HG03521 (cell line): ENCODE measurements around the gene SEPTIN11.

Experiments used
- ATAC-seq: cut with Tn5 transposase; IDR thresholded peaks from one replicate; pipeline ENCODE4 v1.9.1; 2021; ENCODE audit warnings: mild to moderate bottlenecking, moderate library complexity; ENCODE audit not compliant: unreplicated experiment

Gene SEPTIN11

DNA sequence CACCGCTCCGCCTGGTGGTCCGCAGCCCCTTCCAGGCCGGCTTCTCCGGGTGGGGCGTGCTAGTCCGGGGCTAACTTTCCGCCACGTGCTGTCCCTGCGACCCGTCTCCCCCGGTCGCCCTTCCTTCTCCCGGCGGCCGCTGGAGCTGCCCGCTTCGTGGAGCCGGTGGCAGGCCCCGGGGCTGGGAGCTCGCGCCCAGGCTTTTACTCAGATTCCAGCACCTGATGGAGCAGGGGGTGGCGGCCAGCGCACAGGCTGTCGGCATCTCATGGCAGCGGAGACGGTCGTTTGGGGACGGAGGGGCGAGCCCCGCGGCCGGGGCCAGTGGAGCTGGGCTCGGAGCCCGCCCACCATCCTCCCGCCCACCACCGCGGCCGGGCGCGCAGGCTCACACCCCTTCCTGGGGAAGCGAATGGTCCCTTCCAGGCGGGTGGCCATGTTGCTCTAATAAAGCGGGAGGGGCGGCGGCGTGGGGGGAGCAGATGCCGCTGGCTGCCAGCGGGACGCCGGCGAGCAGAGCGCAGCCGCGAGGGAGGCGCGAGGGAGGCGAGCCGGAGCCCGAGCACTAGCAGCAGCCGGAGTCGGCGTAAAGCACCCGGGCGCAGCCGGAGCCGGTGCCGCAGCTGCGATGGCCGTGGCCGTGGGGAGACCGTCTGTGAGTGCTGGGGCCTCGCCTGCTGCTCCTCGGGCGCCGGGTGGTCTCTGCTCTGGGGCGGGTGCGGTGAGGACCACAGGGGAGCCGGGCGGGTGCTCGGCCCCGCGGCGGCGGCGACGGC is at the start of gene SEPTIN11:
Gene SEPTIN11, plus strand, starts transcription at position 477 of the 776 bp plus-strand sequence. Its CDS starts 152 bp downstream, at position 629.
- ATAC-seq, result peak; percentile 66

DNA sequence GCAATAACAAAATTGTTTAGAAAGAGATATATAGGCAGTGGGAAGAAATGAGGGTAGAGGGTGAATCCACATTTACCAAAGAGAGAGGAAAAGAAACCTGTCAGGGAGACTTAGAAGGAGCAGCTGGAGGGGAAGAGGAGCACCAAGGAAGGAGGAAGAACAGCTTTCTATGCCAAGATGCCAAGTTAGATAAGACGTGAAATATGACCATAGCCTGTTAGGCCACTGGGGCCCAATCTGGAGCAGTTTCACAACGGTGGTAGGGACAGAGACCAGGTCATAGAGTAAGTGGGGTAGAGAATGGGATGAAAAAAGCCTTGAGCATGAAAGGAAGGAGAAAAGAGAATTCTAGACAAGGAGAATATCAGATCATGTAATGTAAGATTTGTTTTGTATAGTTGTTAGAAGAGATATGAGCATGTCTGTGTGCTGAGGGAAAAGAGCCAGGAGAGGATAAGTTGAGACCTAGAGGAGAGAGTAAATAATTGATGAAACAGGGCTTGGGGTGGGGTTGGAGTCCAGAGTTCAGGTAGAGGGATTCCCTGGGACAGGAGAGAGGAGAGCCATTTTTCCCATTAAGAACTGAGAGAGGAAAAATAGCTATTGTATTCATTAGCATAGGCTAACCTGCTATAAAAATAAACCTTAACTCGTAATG is 47.2 kb upstream of the SEPTIN11 start:
- ATAC-seq, result no peak

DNA sequence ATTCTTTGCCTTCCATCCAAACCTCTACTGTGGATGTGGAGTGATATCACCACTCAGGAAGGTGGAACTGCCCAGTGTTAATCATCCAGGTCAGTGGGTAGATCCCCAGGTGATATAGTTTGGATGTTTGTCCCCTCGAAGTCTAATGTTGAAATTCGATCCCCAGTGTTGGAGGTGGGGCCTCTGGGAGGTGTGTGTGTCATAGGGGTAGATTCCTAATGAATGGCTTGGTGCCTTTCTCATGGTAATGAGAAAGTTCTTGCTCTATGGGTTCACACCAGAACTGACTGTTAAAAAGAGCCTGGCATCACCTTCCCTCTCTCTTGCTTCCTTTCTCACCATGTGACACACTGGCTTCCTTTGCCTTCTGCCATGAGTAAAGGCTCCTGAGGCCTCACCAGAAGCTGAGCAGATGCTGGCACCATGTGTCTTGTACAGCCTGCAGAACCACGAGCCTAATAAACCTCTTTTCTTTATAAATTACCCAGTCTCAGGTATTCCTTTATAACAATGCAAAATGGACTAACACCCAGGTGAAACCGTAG is 44.8 kb upstream of the SEPTIN11 start:
- no peak for ATAC-seq

- ATAC-seq, result no peak
These were observed 44.0 kb upstream of the SEPTIN11 start for GRCh38 chr4:76905521-76905920.

- no peak for ATAC-seq
These were observed 39.8 kb upstream of the SEPTIN11 start for GRCh38 chr4:76909711-76910110.

- no peak for ATAC-seq
These were observed 28.8 kb upstream of the SEPTIN11 start for GRCh38 chr4:76920715-76921114.

GRCh38 chr4:76923619-76924357 is 25.8 kb upstream of the SEPTIN11 start:
- no peak for ATAC-seq

DNA sequence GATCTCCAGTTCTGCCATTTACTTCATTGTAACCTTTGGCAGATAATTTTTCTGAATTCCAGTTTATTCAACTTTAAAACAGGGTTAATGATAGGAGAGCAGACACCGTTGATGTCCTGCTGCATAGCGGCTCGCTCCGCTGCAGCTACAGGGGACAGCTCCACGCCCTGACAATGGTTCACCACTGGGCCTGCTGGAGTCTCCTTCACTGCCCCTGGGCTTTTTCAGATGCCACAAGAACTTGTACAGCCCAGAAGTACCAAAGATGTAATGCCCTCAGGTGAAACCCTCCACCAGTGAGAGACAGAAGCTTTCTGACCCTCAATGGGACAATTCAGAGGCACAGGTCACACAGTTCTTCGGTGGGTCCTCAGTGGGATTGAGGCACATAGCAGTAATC is 22.7 kb upstream of the SEPTIN11 start:
- no peak for ATAC-seq

DNA sequence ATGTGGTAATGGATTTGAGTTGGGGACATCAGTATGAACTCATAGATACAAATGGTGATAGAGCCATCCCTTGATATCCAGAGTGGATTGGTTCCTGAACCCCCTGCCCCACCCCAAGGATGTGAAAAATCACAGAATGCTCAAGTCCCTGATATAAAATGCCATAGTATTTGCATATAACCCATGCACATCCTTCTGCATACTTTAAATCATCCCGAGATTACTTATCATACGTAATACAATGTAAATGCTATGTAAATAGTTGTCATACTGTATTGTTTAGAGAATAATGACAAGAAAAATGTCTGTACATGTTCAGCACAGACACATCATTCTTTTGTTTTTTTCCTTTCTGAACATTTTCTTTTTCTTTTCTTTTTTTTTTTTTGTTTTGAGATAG is 18.9 kb upstream of the SEPTIN11 start:
- no peak for ATAC-seq

- ATAC-seq, result no peak
These were observed 18.5 kb upstream of the SEPTIN11 start for GRCh38 chr4:76931087-76931486.

DNA sequence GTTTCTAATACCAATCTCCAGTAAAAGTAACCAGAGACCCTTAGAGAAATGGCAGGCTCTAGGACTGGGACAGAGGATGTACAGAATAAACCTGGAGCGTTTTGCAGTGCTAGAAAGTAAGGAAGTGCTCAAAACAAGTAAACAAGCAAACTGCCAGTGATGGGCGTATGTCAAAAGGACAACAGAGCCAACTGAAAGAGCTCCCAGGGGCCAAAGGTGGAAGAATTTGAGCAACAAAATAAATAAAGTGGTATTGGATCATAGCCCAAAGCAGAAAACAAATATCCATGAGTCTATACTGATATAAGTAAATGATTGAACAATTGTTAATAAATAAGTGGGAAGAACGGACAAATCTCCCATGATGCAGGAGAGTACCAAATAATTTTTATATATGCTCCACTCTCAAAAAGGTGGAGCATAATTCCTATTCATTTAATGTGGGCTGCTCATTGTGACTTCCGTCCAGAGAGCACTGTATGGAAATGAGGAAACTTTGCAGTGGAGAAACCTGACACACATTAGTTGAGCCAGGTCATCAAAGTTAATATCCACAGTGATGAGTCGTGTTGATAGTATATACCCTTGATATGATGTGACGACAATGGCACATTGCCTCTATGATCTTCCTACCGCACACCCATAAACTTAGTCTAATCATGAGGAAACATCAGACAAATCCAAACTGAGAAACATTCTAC is 17.8 kb upstream of the SEPTIN11 start:
- no peak for ATAC-seq

- no peak for ATAC-seq
These were observed 10.4 kb upstream of the SEPTIN11 start for GRCh38 chr4:76939184-76939583.

DNA sequence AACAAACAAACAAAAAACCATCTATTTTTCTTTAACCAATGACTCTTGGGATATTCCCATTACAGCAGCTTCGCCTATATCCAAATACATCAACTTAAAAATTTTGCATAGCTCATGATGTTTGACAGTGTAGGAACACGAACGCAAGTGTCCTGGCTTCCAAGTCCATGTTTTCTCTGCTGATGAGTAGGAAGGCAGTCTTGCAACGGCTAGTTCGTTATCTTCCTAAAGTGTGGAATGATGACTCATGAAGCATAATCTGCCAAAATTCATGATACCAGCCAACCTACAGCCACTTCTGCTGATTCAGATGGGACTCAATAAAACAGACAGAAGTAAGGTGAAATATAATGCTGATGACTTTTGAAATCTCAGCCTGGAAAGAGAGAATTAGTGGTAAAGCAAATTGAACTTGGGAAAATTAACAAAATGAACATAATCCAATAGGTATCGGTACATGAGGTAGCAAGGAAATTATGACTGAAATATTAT is 6.4 kb upstream of the SEPTIN11 start:
- ATAC-seq, result no peak

- no peak for ATAC-seq
These were observed 5.8 kb upstream of the SEPTIN11 start for GRCh38 chr4:76943790-76944189.

- no peak for ATAC-seq
These were observed 2.2 kb upstream of the SEPTIN11 start for GRCh38 chr4:76947369-76947768.

GRCh38 chr4:76948443-76949275 is 893 bp upstream of the SEPTIN11 start:
- ATAC-seq, result peak; percentile 47

- ATAC-seq, result peak; percentile 18
These were observed 752 bp downstream of the SEPTIN11 start for GRCh38 chr4:76950052-76950955.

DNA sequence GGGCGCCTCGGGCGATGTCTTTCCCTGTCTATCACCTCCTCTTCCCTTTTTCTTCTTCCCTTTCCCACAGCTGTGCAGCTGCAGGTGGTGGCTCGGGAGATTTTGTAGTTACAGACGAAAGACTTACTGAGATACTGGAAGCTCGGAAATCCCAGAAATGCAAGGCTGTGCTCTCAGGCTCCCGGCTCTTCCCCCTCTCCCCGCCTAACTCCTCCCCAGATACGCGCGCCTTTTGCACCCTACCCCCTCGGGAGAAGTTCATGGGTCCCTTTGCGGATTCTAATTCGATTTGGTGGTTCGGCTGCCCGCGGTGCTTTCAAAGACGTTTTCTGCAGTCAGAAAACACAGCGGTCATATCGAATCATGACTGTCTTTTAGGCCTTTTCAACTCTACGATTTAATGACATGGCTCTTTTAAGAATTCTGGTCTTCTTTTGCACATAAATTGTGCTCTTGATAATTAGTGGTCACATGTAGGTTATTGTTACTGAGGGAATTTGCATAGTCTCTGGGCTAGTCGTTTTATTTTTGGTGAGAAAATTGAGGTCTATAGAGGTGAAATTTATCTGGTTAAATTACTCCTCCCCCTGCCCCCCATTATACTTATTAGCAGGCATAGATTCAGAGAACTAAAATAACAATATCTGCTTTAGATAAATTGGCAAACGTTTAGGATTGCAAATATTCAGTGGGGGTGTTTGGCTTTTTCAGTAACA is 1.6 kb downstream of the SEPTIN11 start:
- no peak for ATAC-seq
